ENCODE data around the gene NPAS2. TPM values are rescaled to one million over a fixed set of nuclear protein-coding genes. Genes with fewer than 3 reads are reported as not detected.

NPAS2 gene
- total and polyA plus RNA-seq, 2 donors (not counting 3 experiments of a cell fraction or from before 2014, with no cell fraction given), result 29.0 to 53.9 TPM

DNA sequence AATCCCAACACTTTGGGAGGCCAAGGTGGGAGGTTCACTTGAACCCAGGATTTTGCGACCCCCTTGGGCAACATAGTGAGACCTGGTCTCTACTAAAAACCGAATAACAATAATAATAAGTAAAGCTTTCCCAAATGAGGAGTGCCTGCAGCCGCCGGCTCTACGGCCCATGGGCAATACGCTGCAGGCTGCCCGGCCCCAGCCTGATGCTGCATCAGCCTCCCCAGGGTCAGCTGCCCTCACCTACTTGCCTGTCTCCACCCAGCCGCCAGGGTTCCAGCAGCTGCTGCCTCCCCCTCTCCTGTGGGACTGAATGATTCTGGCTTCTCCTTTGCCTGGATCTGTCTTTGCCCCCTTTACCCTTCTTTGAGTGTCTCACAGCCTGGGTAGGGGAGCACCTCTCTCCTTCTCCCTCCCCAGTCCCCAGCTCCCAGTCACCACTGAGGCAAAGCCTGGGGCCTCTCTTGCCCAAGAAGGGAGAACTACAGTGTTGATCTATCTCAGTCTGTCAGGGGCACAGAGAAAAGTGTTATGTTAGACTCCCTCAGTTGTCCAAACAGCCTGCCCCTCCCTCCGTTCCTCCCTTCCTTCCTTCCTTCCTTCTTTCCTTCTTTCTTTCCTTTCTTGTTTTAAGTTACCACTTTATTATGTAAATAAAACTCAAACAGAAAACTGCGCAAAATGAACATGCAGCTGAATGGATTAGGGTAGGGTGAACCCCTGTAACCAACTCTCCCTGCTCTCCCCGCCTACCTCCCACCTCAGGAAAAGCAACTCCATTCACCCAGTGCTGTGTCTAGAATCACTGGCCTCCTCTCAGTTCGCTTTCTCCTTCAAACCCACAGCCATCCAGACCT is 38.2 kb upstream of the NPAS2 start:
- ChIA-PET CTCF (interaction anchor here (1.1 to 2.1 kb wide), 8 partner anchors 12 to 143 kb away, joined by 3 to 6 read pairs (median 3); no protein-coding TSS in a partner anchor), POLR2A (interaction anchor here (1.0 kb wide), 1 partner anchor 14 kb away, joined by 3 read pairs; no protein-coding TSS in a partner anchor)
- H3K9ac ChIP-seq (replicated peaks; ENCODE audit: extremely low read depth, insufficient read depth, low read length), result no peak overlapping the region
- TF ChIP-seq FOS (IDR thresholded peaks at IDR 0.05; ENCODE audit: borderline replicate concordance, insufficient read depth, low read length), result no peak
- no peak for TF ChIP-seq GATA2 (IDR thresholded peaks at IDR 0.05; ENCODE audit: insufficient read depth, insufficient read length, low read depth, low read length)
- TF ChIP-seq POLR2A (IDR thresholded peaks at IDR 0.05; ENCODE audit: low read depth, low read length), result no peak
- TF ChIP-seq JUN (IDR thresholded peaks at IDR 0.05; ENCODE audit: borderline replicate concordance, insufficient read depth, insufficient read length, low read depth), result no peak
- no peak for TF ChIP-seq POLR2AphosphoS5 (IDR thresholded peaks at IDR 0.05; ENCODE audit: insufficient read depth, low read depth, low read length)
- no peak for TF ChIP-seq MYC (IDR thresholded peaks at IDR 0.05; ENCODE audit: low read depth, low read length)
- TF ChIP-seq, protein P1, sequence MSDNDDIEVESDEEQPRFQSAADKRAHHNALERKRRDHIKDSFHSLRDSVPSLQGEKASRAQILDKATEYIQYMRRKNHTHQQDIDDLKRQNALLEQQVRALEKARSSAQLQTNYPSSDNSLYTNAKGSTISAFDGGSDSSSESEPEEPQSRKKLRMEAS (IDR thresholded peaks at IDR 0.05; ENCODE audit: insufficient read depth, insufficient read length), result no peak
- TF ChIP-seq, protein P2, sequence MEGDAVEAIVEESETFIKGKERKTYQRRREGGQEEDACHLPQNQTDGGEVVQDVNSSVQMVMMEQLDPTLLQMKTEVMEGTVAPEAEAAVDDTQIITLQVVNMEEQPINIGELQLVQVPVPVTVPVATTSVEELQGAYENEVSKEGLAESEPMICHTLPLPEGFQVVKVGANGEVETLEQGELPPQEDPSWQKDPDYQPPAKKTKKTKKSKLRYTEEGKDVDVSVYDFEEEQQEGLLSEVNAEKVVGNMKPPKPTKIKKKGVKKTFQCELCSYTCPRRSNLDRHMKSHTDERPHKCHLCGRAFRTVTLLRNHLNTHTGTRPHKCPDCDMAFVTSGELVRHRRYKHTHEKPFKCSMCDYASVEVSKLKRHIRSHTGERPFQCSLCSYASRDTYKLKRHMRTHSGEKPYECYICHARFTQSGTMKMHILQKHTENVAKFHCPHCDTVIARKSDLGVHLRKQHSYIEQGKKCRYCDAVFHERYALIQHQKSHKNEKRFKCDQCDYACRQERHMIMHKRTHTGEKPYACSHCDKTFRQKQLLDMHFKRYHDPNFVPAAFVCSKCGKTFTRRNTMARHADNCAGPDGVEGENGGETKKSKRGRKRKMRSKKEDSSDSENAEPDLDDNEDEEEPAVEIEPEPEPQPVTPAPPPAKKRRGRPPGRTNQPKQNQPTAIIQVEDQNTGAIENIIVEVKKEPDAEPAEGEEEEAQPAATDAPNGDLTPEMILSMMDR (IDR thresholded peaks at IDR 0.05; ENCODE audit: extremely low read depth in 1 of 2, insufficient read depth in 1 of 2, low read depth in 1 of 2, low read length in 2 of 2), result no peak
- no peak for TF ChIP-seq EZH2 (IDR thresholded peaks at IDR 0.05; ENCODE audit: borderline replicate concordance, low read depth, low read length, severe bottlenecking)
- DNase-seq (ENCODE audit: low read depth, low spot score) (no peak), FAIRE-seq (no peak)
- peak overlapping the region; percentile 46 for H2AFZ ChIP-seq (ENCODE audit: low read depth, low read length)
- H3K4me1 ChIP-seq (ENCODE audit: control insufficient read depth, extremely low read depth, insufficient read depth, low read length), result peaks cover 35% of the 10 kb centered on the region
- no peaks in the 10 kb centered on the region for H3K27me3 ChIP-seq (ENCODE audit: control insufficient read depth in 2 of 2, insufficient read depth in 2 of 2, low read length in 2 of 2)
- dilution Hi-C loops (cut with MboI; ENCODE audit: extremely low pct_ligation_motif_present, low sequenced_read_pairs), result no loop called here
- H3K9me3 ChIP-seq (replicated peaks; ENCODE audit: control insufficient read depth, insufficient read depth, low read length), result no peaks in the 10 kb centered on the region
- no peaks in the 10 kb centered on the region for H3K79me2 ChIP-seq (ENCODE audit: control insufficient read depth, insufficient read depth, low read length)
- H3K4me2 ChIP-seq (ENCODE audit: insufficient read depth, low read length), result no peak overlapping the region
- H3K36me3 ChIP-seq (ENCODE audit: control insufficient read depth in 2 of 2, extremely low read depth in 1 of 2, insufficient read depth in 2 of 2, low read length in 2 of 2), result no peaks in the 10 kb centered on the region
- H4K20me1 ChIP-seq (replicated peaks; ENCODE audit: control insufficient read depth, extremely low read depth, insufficient read depth, low read length), result no peaks in the 10 kb centered on the region
- no peak overlapping the region for H3K27ac ChIP-seq (ENCODE audit: insufficient read depth, low read depth, low read length)
- no TSS peak for BruUV-seq (replicated peaks)
- no peaks in the 10 kb centered on the region for H3K9me1 ChIP-seq (replicated peaks; ENCODE audit: control insufficient read depth, extremely low read depth, insufficient read depth, low read length)
- H3K4me3 ChIP-seq (replicated peaks in 1 of 3; ENCODE audit: insufficient read depth in 1 of 3, low read depth in 1 of 3, low read length in 3 of 3), result no peak overlapping the region
- intact Hi-C loops (cut with micrococcal nuclease), result no loop called here
